ENCODE results near the gene FGFR3.

Gene FGFR3

GRCh38 chr4:1770245-1770644 is 22.8 kb upstream of the FGFR3 start:
- DNase-seq (ENCODE audit: low read depth in 3 of 3): no peak

GRCh38 chr4:1770791-1771231 is 22.3 kb upstream of the FGFR3 start:
- no peak for DNase-seq (ENCODE audit: low read depth in 3 of 3)

DNA sequence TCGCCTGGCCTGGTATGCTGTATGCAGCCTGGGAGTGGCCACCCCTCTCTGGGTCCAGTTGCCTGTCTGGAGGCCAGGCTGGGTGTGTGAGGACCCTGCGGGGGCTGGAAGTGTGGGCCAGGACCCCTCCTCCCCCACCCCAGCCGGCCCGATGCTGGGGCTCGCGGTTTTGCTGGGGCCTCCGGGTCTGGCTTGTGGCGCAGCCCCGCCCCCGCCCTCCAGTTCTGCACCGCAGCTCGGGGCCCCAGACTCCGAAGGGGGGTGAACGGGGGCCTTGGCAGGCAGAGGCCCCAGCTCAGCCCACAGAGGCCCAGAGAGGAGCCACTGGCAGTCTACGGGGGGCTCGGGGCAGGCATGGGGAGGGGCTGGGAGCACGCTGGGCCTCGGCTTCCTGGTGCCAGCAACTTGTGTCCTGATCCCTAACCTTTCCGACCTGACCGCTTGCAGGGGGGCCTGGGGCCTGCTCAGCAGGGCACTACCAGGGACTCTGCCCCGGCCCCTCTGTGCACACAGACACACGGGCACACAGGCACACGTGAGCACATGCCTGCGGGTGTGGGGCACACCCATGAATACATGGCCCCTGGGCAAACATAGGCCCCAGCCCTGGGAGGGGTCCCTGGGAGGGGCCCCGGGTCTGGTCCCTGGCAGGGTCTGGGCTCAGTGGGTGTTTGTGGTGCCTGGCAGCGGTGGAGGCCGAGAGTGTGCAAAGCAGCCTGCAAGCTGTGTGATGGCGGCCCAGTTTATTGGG is 21.4 kb upstream of the FGFR3 start:
- DNase-seq (ENCODE audit: low read depth in 3 of 3): no peak

- no peak for DNase-seq (ENCODE audit: low read depth in 3 of 3)
Observed at GRCh38 chr4:1772853-1773538, 20.1 kb upstream of the FGFR3 start.

DNA sequence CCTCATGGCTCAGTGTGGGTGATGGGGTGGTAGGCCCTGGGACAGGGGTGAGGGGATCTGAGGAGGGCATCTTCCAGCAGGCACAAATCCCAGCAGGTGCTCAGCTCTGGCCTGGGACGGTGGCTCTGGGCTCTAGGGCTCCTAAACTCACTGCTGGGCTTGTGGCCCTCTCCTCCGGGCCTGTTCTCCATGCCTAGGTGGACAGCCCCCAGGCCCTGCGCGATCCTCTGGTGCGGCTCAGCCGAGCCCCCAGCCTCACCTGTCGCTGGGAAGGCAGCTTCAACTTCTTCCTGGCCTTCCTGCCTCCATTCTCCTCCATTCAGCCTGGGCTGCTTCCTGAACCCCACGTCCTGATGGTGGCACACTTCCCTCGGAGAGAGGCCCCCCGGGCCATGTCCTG is 19.3 kb upstream of the FGFR3 start:
- no peak for DNase-seq (ENCODE audit: low read depth in 3 of 3)

DNA sequence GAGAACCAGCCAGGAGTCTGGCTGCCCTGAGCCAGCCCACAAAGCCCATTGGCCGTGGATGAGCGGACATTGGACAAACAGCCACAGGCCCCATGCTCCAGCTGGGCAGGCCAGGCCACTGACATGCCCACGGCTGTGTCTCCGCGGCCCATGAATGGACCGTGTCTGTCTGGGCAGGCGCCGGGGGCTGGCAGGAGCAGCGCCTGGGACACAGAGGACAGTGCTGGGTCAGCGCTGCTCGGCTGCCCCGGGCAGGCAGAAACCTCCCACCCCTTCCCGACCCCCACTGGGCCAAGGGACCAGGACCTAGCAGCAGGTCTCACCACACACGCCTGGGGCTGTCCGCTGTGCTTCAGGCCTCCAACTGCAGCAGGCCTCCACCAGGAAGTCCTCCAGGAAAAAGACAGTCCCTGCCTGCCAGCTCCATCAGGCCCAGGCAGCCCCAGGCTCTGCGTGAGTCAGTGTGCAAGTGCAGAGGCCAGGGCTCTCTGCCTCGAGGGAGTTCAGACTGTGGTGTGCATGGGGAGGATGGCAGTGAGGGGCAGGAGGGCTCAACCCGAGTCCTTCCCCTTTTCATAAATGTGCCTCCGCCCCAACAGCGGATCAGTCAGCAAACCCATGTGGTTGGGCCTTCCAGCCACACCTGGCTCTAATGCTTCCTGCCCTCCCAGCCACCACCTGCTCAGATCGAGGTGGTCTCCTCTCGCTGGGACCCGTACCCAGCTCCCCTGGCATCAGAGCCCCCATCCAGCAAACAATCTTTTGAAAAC is 17.2 kb upstream of the FGFR3 start:
- DNase-seq (ENCODE audit: low read depth in 3 of 3): no peak

DNA sequence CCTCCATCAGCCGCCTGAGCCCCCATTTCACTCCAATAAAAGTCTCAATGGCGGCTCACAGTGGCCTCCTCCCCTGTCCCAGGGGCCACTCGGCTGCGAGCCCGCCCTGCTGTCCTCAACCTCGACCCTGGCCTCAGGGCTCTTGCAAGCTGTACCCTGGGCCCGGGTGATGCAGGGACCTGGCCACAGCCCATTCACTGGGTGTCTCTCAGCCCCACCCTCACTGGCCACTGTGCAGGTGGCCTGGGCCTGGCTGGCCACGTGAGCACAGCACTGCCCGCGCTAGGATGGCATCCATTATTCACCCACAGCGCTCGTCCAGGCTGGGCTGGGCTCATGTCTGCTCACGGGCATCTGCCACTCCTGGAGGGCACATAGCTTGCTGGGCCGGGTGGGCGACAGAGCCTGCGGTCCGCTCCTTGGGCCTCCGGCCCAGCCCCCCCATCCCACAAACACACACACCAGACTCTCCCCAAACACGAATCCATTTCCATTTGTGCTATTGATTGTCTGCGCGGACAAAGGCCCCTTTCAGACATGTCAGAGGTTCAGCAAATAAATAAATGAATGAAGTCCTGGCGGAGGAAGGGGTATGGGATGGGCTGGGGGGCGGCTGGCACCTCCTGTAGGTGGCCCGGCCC is 16.5 kb upstream of the FGFR3 start:
- no peak for DNase-seq (ENCODE audit: low read depth in 3 of 3)

GRCh38 chr4:1777822-1778641 is 15.1 kb upstream of the FGFR3 start:
- DNase-seq (ENCODE audit: low read depth in 3 of 3): no peak

DNA sequence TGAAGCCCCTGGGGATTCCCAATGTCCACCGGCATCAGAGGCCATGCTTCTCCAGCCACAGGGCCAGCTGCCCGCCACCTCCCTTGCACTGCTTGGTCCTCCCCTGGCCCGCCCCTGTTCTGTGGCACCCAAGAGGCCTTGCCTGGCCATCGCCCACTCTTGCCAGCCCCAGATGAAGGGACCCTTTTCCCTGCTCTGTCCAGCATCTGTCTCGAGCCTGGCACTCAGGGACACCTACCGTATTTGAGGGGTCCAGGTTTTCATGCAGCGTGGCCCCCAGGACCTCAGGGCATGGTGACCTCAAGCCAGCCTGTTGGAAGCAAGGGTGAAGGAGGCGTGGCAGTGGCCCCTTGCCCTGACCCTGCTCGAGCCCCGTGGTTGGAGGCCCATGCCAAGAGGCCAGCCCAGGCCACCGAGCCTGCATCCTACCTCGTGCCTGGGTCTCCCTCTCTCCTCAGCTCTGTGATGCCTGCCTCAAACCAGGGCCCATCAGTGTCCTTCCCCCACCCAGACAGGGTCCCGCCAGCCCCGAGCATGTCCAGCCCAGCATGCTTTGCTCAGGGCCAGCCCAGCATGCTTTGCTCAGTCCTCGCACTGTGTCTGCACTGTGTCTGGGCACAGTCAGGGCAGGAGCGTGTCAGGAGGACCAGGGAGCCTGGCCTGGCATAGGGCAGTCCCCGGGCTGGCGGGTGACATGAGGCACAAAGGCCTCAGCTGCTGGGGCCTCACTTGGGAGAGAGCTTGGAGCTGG is 14.3 kb upstream of the FGFR3 start:
- DNase-seq (ENCODE audit: low read depth in 3 of 3): no peak

GRCh38 chr4:1779588-1780382 is 13.3 kb upstream of the FGFR3 start:
- no peak for DNase-seq (ENCODE audit: low read depth in 3 of 3)

DNA sequence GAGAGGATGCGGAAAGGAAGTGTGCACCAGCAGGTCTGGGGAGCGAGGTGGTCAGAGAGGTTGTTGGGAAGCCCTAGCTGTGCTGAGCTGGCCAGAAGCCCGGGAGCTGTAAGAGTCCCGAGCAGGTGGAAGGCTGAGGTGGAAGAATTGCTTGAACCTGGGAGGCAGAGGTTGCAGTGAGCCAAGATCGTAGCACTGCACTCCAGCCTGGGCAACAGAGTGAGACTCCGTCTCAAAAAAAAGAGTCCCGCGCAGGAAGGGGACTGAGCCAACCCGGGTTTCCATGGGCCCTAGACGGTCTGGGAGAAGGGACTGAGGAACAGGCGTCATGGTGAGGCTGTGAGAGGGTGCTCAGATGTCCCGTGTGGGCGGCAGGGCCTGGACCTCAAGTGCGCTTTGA is 12.7 kb upstream of the FGFR3 start:
- no peak for DNase-seq (ENCODE audit: low read depth in 3 of 3)

DNA sequence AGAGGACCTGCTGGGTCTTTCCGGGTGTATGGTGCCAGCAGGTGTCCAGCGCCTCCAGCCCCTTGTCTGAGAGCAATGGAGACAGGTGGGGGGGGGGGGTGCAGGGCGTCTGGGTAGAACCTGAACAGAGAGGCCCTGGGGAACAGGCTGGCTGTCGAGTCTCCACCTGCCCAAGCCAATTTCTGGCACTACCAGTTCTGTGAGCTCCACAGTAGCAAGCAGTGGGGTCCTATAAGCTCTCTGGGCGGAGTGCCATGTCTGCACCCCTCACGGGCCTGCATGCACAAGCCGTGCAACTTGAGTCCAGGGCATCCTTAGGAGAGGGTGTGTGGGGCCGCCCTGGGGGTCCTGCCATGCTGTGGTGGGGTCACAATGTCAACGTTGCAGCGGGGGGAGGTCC is 10.1 kb upstream of the FGFR3 start:
- DNase-seq (ENCODE audit: low read depth in 3 of 3): no peak

DNA sequence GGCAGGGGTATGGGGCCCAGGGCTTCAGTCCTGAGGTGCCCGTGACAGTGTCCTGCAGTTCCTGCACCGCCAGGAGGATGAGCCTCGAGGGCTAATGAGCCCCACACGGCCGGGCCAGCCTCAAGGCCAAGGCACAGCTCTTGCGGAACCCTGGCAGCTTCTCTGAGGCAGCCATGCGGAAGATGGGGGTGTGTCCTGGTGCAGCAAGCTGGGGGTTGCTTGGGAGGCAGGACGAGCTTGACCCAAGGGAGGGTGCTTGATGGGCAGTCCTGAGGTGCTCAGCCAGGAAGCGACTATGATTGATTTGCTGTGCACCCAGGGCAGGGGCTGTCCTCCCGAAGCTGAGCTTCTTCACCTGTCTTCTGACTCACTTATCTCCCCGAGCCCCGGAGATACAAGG is 9.1 kb upstream of the FGFR3 start:
- no peak for DNase-seq (ENCODE audit: low read depth in 3 of 3)

- no peak for DNase-seq (ENCODE audit: low read depth in 3 of 3)
Observed at GRCh38 chr4:1784395-1784788, 8.7 kb upstream of the FGFR3 start.

DNA sequence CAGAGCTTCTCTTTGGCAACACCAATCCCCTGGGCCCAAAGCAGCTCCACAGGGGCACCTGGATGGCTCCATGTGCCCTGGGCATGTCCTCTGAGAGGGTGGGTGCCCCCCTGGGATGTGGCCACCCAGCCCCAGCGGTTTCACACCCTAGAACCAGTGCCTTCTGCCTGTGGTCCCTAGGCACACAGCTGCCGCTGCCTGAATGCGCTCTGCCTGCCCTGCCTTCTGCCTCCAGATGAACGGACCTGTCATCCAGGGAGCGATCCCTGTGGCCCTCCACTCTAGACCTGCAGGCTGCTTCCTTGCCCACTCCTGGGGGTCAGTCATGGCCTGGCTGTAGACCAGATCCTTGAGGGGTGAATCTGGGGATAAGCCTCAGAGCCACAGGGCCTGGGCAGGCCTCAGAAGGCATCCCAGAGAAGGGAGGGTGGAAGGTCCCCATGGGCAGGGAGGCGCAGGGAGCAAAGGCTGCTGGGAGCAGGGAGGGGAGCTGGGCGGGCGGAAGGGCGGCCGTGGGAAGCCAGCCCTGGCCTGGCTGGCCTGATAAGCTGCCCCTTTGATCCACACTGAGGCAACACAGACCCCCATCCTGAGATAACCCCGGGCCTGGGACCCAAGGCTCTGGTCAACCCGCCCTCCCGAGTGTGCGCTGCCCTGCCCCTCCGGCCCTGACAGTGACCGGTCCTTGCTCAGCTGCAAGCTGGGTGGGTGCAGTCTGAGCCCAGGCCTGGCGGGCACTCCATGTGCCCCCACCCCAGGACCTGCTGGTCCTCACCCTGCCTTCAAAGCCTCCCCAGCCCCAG is 8.1 kb upstream of the FGFR3 start:
- DNase-seq (ENCODE audit: low read depth in 3 of 3): no peak

DNA sequence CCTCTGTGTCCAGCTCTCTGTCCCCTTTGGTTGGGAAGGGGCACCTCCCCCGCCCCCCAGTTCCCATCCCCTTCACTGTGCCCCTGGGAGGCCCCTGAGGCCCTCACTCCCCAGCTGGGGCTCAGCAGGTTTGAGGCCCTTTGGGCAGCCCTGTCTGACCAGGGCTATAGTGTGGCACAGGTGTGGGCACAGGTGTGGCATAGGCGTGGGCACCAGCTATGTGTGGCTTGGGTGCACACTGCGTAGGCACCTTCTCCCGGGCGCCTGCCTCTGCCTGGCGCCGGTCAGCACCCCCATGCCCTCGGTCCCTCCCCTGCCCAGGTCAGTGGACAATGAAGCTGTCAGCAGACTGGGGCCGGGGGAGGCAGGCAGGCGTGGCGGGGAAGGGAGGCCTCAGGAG is 7.5 kb upstream of the FGFR3 start:
- DNase-seq (ENCODE audit: low read depth in 3 of 3): no peak

- no peak for DNase-seq (ENCODE audit: low read depth in 3 of 3)
Observed at GRCh38 chr4:1786544-1787362, 6.3 kb upstream of the FGFR3 start.

DNA sequence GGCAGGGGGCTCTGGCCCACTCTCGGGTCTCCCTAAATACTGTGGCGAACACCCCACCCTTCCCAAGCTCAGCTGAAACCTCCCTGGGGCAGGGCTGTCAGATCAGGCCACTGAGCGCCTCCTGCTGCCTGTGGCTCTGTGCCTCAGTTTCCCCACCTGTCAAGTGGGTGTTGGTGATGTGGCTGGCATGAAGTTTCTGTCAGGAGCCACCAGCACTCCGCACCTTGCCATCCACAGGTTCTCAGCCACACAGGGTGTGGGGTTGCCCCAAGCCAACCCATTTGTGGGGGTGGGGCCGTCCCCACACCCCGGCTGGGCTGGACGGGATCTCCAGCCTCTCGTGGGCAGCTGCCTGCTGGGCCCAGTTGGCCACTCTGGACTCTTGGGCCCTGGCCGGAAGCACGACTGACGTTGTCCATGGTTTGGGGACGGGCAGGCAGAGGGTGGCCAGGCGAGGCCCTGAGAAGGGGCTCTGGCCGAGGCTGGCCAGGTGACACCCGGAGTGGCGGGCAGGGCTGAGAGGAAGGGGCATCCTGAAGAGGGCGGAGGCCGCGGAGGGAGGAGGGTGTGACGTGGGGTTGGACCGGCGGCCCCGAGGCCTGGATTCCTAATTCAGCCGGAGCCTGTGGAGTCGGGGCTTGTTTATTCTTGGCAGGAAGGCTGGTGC is 5.5 kb upstream of the FGFR3 start:
- DNase-seq (ENCODE audit: low read depth in 3 of 3): no peak
